Liver (tissue), 9 donors: ENCODE measurements around the gene FGF14. TPM values are rescaled to one million over a fixed set of nuclear protein-coding genes. Genes with fewer than 3 reads are reported as not detected.

Experiments
- DNase-seq: peaks from one replicate; pipeline ENCODE4 v3.0.0-alpha.2; 2017; ENCODE audit warnings: low spot score
- H3K27ac ChIP-seq, 2 donors: one replicate each; pipeline ENCODE4 v1.7.0; 2013; ENCODE audit warnings: inconsistent platforms in 2 of 2, low read length in 2 of 2, control low read depth in 1 of 2, low read depth in 1 of 2, mild to moderate bottlenecking in 1 of 2
- H3K27me3 ChIP-seq, 4 donors: one replicate each; pipeline versions ENCODE4 v1.6.1 to v1.7.0; 2013; ENCODE audit warnings: low read length in 3 of 4, inconsistent platforms in 1 of 4, mild to moderate bottlenecking in 1 of 4, moderate library complexity in 1 of 4; ENCODE audit not compliant: control insufficient read depth in 4 of 4, insufficient read depth in 4 of 4
- H3K36me3 ChIP-seq, 4 donors: one replicate each; pipeline versions ENCODE4 v1.6.1 to v1.7.0; 2013; ENCODE audit warnings: low read length in 3 of 4, mild to moderate bottlenecking in 3 of 4, low read depth in 1 of 4, moderate library complexity in 1 of 4; ENCODE audit not compliant: control insufficient read depth in 4 of 4, insufficient read depth in 3 of 4
- H3K4me1 ChIP-seq, 4 donors: one replicate each; pipeline versions ENCODE4 v1.6.1 to v1.7.0; 2013; ENCODE audit warnings: low read length in 3 of 4, mild to moderate bottlenecking in 3 of 4, moderate library complexity in 1 of 4; ENCODE audit not compliant: control insufficient read depth in 4 of 4, insufficient read depth in 4 of 4
- H3K4me3 ChIP-seq, 3 donors: one replicate each; pipeline versions ENCODE4 v1.6.1 to v1.7.0; 2013; ENCODE audit warnings: low read length in 3 of 3, control low read depth in 1 of 3, low read depth in 1 of 3, mild to moderate bottlenecking in 1 of 3
- H3K9ac ChIP-seq, 2 donors: one replicate each; pipeline ENCODE4 v1.7.0; 2013; ENCODE audit warnings: low read length in 2 of 2, mild to moderate bottlenecking in 2 of 2, moderate library complexity in 2 of 2, control low read depth in 1 of 2, low read depth in 1 of 2
- H3K9me3 ChIP-seq, 4 donors: one replicate each; pipeline versions ENCODE4 v1.6.1 to v1.7.0; 2013; ENCODE audit warnings: low read length in 3 of 4; ENCODE audit not compliant: control insufficient read depth in 4 of 4
- FOXA1 ChIP-seq: IDR thresholded peaks from 2 replicates; pipeline ENCODE4 v1.6.1; 2016; ENCODE audit warnings: antibody characterized with exemption
- FOXA2 ChIP-seq: IDR thresholded peaks from 2 replicates; pipeline ENCODE4 v1.6.1; 2016; ENCODE audit warnings: antibody characterized with exemption
- GABPA ChIP-seq, 2 donors: IDR thresholded peaks in 1 of 2; conservative IDR thresholded peaks in 1 of 2; 2 replicates each; pipeline ENCODE4 v1.6.1; 2016; ENCODE audit warnings: antibody characterized with exemption in 2 of 2, mild to moderate bottlenecking in 1 of 2, moderate library complexity in 1 of 2
- HNF4A ChIP-seq, 2 donors: conservative IDR thresholded peaks; 2 replicates each; pipeline ENCODE4 v1.6.1; 2016; ENCODE audit warnings: antibody characterized with exemption in 2 of 2, mild to moderate bottlenecking in 2 of 2
- HNF4G ChIP-seq: IDR thresholded peaks from 2 replicates; pipeline ENCODE4 v1.6.1; 2016; ENCODE audit warnings: antibody characterized with exemption
- JUND ChIP-seq, 2 donors: IDR thresholded peaks; 2 replicates each; pipeline ENCODE4 v1.6.1; 2016; ENCODE audit warnings: antibody characterized with exemption in 2 of 2
- NR2F2 ChIP-seq: IDR thresholded peaks from 2 replicates; pipeline ENCODE4 v1.6.1; 2016; ENCODE audit warnings: antibody characterized with exemption
- RXRA ChIP-seq, 2 donors: IDR thresholded peaks; 2 replicates each; pipeline ENCODE4 v1.6.1; 2017 to 2018; ENCODE audit warnings: antibody characterized with exemption in 2 of 2, mild to moderate bottlenecking in 1 of 2
- YY1 ChIP-seq: IDR thresholded peaks from 2 replicates; pipeline ENCODE4 v1.6.1; 2016; ENCODE audit warnings: antibody characterized with exemption, mild to moderate bottlenecking
- whole genome bisulfite sequencing: extraction: QIAGEN DNeasy Blood & Tissue Kit; methylation state at CpG from one replicate; pipeline ENCODE4 v1.1.7; 2013; 5-methylcytosine and 5-hydroxymethylcytosine counted together
- polyA plus RNA-seq, 2 donors: library from polyadenylated mRNA; stranded (reverse) in 1 of 2; unstranded in 1 of 2; fragments of 200-250 nt in 1 of 2; fragments of >200 nt in 1 of 2; fragmentation: Nextera tagmentation in 1 of 2; extraction: Ambion mirVana in 1 of 2; gene quantifications; one replicate each; pipeline versions ENCODE4 v1.2.1 to v1.2.3, GENCODE V29; 2013 to 2015
- total RNA-seq, 2 donors: library from RNA; depleted of rRNA; stranded (reverse); fragments of >200 nt; gene quantifications; one replicate each; pipeline ENCODE4 v1.2.3, GENCODE V29; 2014
- TF ChIP-seq, protein P1 (sequence below): fragments of 150-350 bp; IDR thresholded peaks from 2 replicates; pipeline ENCODE4 v1.5.1; 2017; ENCODE audit warnings: improper control_type of control experiment, low read depth, low read length; ENCODE audit not compliant: missing input control
- TF ChIP-seq, protein P2 (sequence below): IDR thresholded peaks from 2 replicates; pipeline ENCODE4 v1.6.1; 2016; ENCODE audit warnings: antibody characterized with exemption
- TF ChIP-seq, protein P3 (sequence below): IDR thresholded peaks from 2 replicates; pipeline ENCODE4 v1.6.1; 2016; ENCODE audit warnings: antibody characterized with exemption
- donor health status: healthy.
- donor health status: healthy.
- donor health status: healthy.
- donor health status: healthy.
- donor health status: healthy.

FGF14 gene
- total and polyA plus RNA-seq, 4 donors = 0.05 to 3.3 (median 1.0) TPM

DNA sequence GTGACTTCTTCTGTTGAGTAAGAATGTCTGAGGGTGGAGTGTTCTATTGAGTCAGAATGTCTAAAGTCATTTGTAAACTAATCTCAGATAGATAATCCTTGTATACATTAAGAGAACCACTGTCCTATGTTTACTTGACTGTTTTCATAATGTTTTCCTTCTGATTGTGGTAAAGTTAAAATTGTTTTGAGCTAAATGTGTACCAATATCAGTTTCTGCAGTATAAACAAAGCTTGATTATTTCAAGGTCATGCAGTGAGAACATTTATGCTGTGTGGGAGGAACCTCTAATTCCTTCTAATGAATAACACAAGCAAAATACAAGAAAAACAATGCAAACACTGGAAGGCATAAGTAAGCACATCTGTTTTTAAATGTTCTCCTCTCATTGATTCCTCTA is 434.6 kb downstream of the FGF14 start:
- TF ChIP-seq JUND (IDR thresholded peaks at IDR 0.05) = no peak
- no peak for TF ChIP-seq HNF4A (conservative IDR thresholded peaks at IDR 0.05)
- TF ChIP-seq, protein P1, sequence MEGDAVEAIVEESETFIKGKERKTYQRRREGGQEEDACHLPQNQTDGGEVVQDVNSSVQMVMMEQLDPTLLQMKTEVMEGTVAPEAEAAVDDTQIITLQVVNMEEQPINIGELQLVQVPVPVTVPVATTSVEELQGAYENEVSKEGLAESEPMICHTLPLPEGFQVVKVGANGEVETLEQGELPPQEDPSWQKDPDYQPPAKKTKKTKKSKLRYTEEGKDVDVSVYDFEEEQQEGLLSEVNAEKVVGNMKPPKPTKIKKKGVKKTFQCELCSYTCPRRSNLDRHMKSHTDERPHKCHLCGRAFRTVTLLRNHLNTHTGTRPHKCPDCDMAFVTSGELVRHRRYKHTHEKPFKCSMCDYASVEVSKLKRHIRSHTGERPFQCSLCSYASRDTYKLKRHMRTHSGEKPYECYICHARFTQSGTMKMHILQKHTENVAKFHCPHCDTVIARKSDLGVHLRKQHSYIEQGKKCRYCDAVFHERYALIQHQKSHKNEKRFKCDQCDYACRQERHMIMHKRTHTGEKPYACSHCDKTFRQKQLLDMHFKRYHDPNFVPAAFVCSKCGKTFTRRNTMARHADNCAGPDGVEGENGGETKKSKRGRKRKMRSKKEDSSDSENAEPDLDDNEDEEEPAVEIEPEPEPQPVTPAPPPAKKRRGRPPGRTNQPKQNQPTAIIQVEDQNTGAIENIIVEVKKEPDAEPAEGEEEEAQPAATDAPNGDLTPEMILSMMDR = no peak
- TF ChIP-seq, protein P2, sequence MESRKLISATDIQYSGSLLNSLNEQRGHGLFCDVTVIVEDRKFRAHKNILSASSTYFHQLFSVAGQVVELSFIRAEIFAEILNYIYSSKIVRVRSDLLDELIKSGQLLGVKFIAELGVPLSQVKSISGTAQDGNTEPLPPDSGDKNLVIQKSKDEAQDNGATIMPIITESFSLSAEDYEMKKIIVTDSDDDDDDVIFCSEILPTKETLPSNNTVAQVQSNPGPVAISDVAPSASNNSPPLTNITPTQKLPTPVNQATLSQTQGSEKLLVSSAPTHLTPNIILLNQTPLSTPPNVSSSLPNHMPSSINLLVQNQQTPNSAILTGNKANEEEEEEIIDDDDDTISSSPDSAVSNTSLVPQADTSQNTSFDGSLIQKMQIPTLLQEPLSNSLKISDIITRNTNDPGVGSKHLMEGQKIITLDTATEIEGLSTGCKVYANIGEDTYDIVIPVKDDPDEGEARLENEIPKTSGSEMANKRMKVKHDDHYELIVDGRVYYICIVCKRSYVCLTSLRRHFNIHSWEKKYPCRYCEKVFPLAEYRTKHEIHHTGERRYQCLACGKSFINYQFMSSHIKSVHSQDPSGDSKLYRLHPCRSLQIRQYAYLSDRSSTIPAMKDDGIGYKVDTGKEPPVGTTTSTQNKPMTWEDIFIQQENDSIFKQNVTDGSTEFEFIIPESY = no peak
- TF ChIP-seq, protein P3, sequence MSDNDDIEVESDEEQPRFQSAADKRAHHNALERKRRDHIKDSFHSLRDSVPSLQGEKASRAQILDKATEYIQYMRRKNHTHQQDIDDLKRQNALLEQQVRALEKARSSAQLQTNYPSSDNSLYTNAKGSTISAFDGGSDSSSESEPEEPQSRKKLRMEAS = no peak
- no peak for TF ChIP-seq YY1
- TF ChIP-seq FOXA1 = no peak
- TF ChIP-seq RXRA (IDR thresholded peaks at IDR 0.05) = no peak
- no peak for TF ChIP-seq GABPA (IDR thresholded peaks at IDR 0.05 in 1 of 2, conservative IDR thresholded peaks at IDR 0.05 in 1 of 2)
- no peak for DNase-seq
- Histone ChIP-seq H3K36me3 (no peaks in the 10 kb centered on the region), H3K9ac (no peak overlapping the region), H3K27ac (no peak overlapping the region), H3K4me3 (no peak overlapping the region), H3K4me1 (no peaks in the 10 kb centered on the region), H3K9me3 (no peaks in the 10 kb centered on the region), H3K27me3 (no peaks in the 10 kb centered on the region)

DNA sequence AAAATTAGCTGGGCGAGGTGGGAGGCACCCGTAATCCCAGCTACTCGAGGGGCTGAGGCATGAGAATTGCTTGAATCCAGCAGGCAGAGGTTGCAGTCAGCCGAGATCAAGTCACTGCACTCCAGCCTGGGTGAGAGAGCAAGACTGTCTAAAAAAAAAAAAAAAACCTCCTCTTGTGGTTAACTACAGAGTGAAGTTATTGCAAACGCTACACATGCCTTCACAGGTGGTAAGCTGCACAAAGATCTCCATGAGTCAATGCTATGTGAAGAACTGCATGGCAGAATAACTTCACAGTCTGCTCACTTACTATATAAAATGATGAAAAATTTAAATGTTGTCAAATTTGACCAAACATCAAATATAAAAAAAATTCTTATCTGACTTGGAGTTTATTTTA is 436.8 kb downstream of the FGF14 start:
- no peak for DNase-seq
- no peak overlapping the region for H3K4me3 ChIP-seq
- no peak overlapping the region for H3K9ac ChIP-seq
- WGBS = 54% methylated on average over 5 of the region's 5 CpGs
- no peaks in the 10 kb centered on the region for H3K9me3 ChIP-seq
- TF ChIP-seq HNF4G = no peak
- no peak for TF ChIP-seq FOXA1
- no peak for TF ChIP-seq RXRA (IDR thresholded peaks at IDR 0.05)
- TF ChIP-seq, protein P1 = no peak
- no peak for TF ChIP-seq YY1
- TF ChIP-seq, protein P2 = no peak
- no peak for TF ChIP-seq NR2F2
- TF ChIP-seq, protein P3 = no peak
- no peak for TF ChIP-seq GABPA (IDR thresholded peaks at IDR 0.05 in 1 of 2, conservative IDR thresholded peaks at IDR 0.05 in 1 of 2)
- TF ChIP-seq FOXA2 = no peak
- no peaks in the 10 kb centered on the region for H3K36me3 ChIP-seq
- H3K27me3 ChIP-seq = no peaks in the 10 kb centered on the region
- H3K27ac ChIP-seq = no peak overlapping the region
- H3K4me1 ChIP-seq = no peaks in the 10 kb centered on the region
